Measurements from ENCODE around the gene FBXO22.
"Not testable (repeated sequence)": the region's sequence is repeated elsewhere in the genome, so short reads cannot be mapped to it uniquely, and the experiment has no call there.

FBXO22 gene

GRCh38 chr15:75903331-75904239, at the start of gene FBXO22:
TSS of gene FBXO22 (plus strand) at chr15:75903878. CDS start at chr15:75903964, 86 bp downstream.
- peak; percentile 61 for DNase-seq

- DNase-seq, result no peak
Measured at GRCh38 chr15:75857886-75858285, 45.8 kb upstream of the FBXO22 start.

- DNase-seq, result no peak
Measured at GRCh38 chr15:75861750-75862402, 41.8 kb upstream of the FBXO22 start.

- no peak for DNase-seq
Measured at GRCh38 chr15:75862796-75863195, 40.9 kb upstream of the FBXO22 start.

GRCh38 chr15:75864213-75865059, 39.2 kb upstream of the FBXO22 start:
- DNase-seq, result no peak

GRCh38 chr15:75866045-75866444, 37.6 kb upstream of the FBXO22 start:
- DNase-seq, result not testable (repeated sequence)

- no peak for DNase-seq
Measured at GRCh38 chr15:75866916-75867315, 36.8 kb upstream of the FBXO22 start.

- DNase-seq, result no peak
Measured at GRCh38 chr15:75867449-75867848, 36.2 kb upstream of the FBXO22 start.

- DNase-seq, result no peak
Measured at GRCh38 chr15:75868019-75868418, 35.7 kb upstream of the FBXO22 start.

- DNase-seq, result no peak
Measured at GRCh38 chr15:75869446-75869845, 34.2 kb upstream of the FBXO22 start.

- not testable (repeated sequence) for DNase-seq
Measured at GRCh38 chr15:75871589-75871988, 32.1 kb upstream of the FBXO22 start.

GRCh38 chr15:75872403-75872990, 31.2 kb upstream of the FBXO22 start:
- DNase-seq, result no peak

- DNase-seq, result no peak
Measured at GRCh38 chr15:75884041-75884440, 19.6 kb upstream of the FBXO22 start.

- DNase-seq, result no peak
Measured at GRCh38 chr15:75887178-75887577, 16.5 kb upstream of the FBXO22 start.

- DNase-seq, result no peak
Measured at GRCh38 chr15:75891895-75892294, 11.8 kb upstream of the FBXO22 start.

- DNase-seq, result no peak
Measured at GRCh38 chr15:75895731-75896130, 7.9 kb upstream of the FBXO22 start.

- no peak for DNase-seq
Measured at GRCh38 chr15:75900577-75900976, 3.1 kb upstream of the FBXO22 start.

GRCh38 chr15:75902129-75902557, 1.5 kb upstream of the FBXO22 start:
- peak; percentile 39 for DNase-seq

GRCh38 chr15:75905231-75905630, 1.6 kb downstream of the FBXO22 start:
- no peak for DNase-seq

- DNase-seq, result not testable (repeated sequence)
Measured at GRCh38 chr15:75910355-75910754, 6.7 kb downstream of the FBXO22 start.

GRCh38 chr15:75916978-75917377, 13.3 kb downstream of the FBXO22 start:
- DNase-seq, result no peak

GRCh38 chr15:75918135-75918534, 14.5 kb downstream of the FBXO22 start:
- no peak for DNase-seq

- no peak for DNase-seq
Measured at GRCh38 chr15:75920079-75920478, 16.4 kb downstream of the FBXO22 start.

Data from NCI-H1694 (cell line).